Neutrophil (primary cell): Measurements from ENCODE around the gene RAI1.

ENCODE experiments used
- H3K27ac ChIP-seq: fragments of 200-600 bp; sonication (generic); 2 replicates; pipeline ENCODE4 v1.5.1; 2016; ENCODE audit warnings: mild to moderate bottlenecking, moderate library complexity
- H3K27me3 ChIP-seq: fragments of 200-600 bp; sonication (generic); 2 replicates; pipeline ENCODE4 v1.6.0; 2016; ENCODE audit warnings: mild to moderate bottlenecking
- H3K36me3 ChIP-seq: fragments of 200-600 bp; sonication (generic); 2 replicates; pipeline ENCODE4 v1.5.1; 2017
- H3K4me1 ChIP-seq, 2 experiments: fragments of 200-600 bp in 1 of 2; sonication (generic) in 1 of 2; 1 replicate in 1 of 2; 2 replicates in 1 of 2; pipeline versions ENCODE4 v1.5.1 to v1.6.1; 2013 to 2016; ENCODE audit warnings: low read depth in 1 of 2, low read length in 1 of 2, mild to moderate bottlenecking in 1 of 2, moderate library complexity in 1 of 2; ENCODE audit not compliant: control insufficient read depth in 1 of 2, insufficient read depth in 1 of 2
- H3K4me3 ChIP-seq, 2 experiments: fragments of 200-600 bp in 1 of 2; sonication (generic) in 1 of 2; 1 replicate in 1 of 2; 2 replicates in 1 of 2; pipeline ENCODE4 v1.5.1; 2013 to 2016; ENCODE audit warnings: low read depth in 1 of 2, low read length in 1 of 2, mild to moderate bottlenecking in 1 of 2, moderate library complexity in 1 of 2
- H3K9me3 ChIP-seq: fragments of 200-600 bp; sonication (generic); 2 replicates; pipeline ENCODE4 v1.5.1; 2016
- CTCF ChIP-seq: fragments of 200-600 bp; sonication (generic); IDR thresholded peaks from 2 replicates; pipeline ENCODE4 v1.5.1; 2016; ENCODE audit warnings: antibody characterized with exemption

Gene RAI1

DNA sequence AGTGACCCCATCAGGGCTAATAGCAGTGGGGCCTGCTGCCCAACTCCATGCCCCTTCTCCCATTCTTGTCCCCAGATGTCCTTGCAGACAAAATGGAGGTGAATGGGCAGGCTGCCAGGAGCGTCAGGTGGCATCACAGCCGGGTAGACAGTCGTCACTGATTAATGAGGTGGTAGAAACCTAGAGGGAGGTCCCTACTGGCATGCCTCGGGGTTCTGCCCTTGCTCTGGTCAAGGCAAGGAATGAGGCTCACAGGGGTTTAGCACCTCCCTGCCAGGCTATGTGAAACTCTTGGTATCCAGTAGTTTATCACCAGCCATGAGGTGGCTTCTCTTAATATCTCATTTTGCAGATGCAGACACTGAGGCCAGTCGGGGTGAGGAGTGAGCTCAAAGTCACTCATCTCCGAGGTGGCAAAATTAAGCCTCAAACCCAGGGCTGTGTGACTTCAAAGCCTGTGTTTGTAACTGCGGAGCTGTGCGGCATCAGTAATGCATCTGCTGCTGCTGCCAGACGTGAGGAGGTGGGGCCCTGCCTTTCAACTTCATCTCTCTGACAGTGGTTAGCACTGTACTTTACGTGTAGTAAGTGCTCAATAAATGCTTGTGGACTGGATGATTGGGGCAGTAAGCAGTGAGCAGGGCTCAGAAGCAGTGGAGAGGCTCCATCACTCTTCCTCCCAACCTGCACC, 21.3 kb downstream of the RAI1 start:
- peaks cover 36% of the 10 kb centered on the region for H3K27me3 ChIP-seq
- peaks cover 0 to 11% of the 10 kb centered on the region in 2 experiments for H3K4me1 ChIP-seq
- H3K27ac ChIP-seq, result no peak overlapping the region
- H3K4me3 ChIP-seq, result no peak overlapping the region
- no peak for TF ChIP-seq CTCF
- H3K36me3 ChIP-seq, result no peaks in the 10 kb centered on the region
- H3K9me3 ChIP-seq, result no peaks in the 10 kb centered on the region

DNA sequence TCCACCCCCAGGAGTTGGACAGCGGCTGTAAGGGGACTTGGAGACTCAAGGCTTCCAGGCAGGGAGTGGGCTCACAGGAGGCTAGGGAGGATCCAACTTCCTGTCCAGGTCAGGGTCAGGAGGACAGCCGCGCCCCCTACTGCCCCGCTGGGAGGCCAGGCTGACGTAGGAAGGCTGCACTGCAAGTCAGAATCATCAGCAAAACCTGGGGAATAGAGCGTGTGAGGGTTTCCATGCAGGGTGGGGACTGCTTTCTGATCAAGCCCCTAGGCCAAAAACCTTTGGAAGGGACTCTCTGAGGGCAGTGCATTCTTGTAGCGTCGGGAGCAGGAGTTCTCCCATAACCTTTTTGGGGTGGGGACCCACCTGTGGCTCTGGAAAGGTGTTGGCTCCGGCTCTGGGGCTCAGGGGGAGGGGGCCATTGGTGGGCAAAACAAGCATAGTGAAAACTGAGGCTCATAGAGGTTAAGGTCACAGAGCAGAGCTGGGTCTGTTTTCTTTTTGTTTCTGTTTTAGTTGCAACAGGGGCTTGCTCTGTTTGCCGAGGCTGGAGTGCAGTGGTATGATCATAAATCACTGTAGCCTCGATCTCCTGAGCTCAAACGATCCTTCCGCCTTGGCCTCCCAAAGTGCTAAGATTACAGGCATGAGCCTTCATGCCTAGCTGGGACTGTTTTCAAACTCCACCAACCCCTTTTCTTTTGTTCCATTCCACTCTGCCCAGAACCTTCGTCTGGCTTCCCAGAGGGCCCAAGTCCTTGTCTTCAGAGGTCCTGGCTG, 22.1 kb downstream of the RAI1 start:
- no peaks in the 10 kb centered on the region for H3K36me3 ChIP-seq
- H3K4me3 ChIP-seq, result no peak overlapping the region
- peaks cover 0 to 11% of the 10 kb centered on the region in 2 experiments for H3K4me1 ChIP-seq
- H3K27ac ChIP-seq, result no peak overlapping the region
- peaks cover 36% of the 10 kb centered on the region for H3K27me3 ChIP-seq
- H3K9me3 ChIP-seq, result no peaks in the 10 kb centered on the region
- TF ChIP-seq CTCF, result no peak

DNA sequence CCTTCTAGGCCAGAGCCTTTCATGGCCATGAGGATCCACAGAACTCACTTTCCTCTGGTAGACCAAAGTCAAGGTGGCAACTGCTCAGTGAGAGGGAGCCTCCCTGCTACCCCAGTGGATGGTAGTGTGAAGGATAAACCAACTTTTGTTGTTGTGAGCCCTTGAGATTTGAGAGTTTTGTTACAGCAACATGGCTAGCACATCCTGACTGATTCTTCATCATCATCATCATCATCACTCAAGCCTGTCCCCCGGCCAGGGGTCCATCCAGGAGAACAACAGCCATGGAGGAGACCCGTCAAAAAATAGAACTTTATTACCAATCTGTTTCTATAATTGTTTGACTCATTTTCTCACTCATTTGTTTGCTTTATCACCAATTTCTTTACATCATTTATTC, 23.7 kb downstream of the RAI1 start:
- peaks cover 22% of the 10 kb centered on the region for H3K27me3 ChIP-seq
- no peaks in the 10 kb centered on the region for H3K9me3 ChIP-seq
- no peak overlapping the region for H3K4me3 ChIP-seq
- H3K36me3 ChIP-seq, result no peaks in the 10 kb centered on the region
- peaks cover 0 to 11% of the 10 kb centered on the region in 2 experiments for H3K4me1 ChIP-seq
- H3K27ac ChIP-seq, result no peak overlapping the region
- TF ChIP-seq CTCF, result no peak

GRCh38 chr17:17706140-17707060, 25.1 kb downstream of the RAI1 start:
- Histone ChIP-seq H3K4me1 (no peaks in the 10 kb centered on the region), H3K27ac (no peak overlapping the region), H3K36me3 (no peaks in the 10 kb centered on the region), H3K4me3 (no peak overlapping the region), H3K27me3 (peaks cover 7% of the 10 kb centered on the region), H3K9me3 (no peaks in the 10 kb centered on the region)
- no peak for TF ChIP-seq CTCF

GRCh38 chr17:17708295-17708694, 27.0 kb downstream of the RAI1 start:
- Histone ChIP-seq H3K4me3 (no peak overlapping the region), H3K27ac (no peak overlapping the region), H3K4me1 (peaks cover 17 to 18% of the 10 kb centered on the region in 2 experiments), H3K9me3 (no peaks in the 10 kb centered on the region), H3K36me3 (no peaks in the 10 kb centered on the region), H3K27me3 (no peaks in the 10 kb centered on the region)
- no peak for TF ChIP-seq CTCF
